OCI-LY7 (cell line): ENCODE results near the gene PRR35. TPM values are rescaled to one million over a fixed set of nuclear protein-coding genes. Genes with fewer than 3 reads are reported as not detected.

Experiments
- BruUV-seq: library from RNA; stranded (reverse); fragments of 400-500 nt; replicated peaks from 2 replicates; lab custom pipeline; 2021; lab: Mats Ljungman, UMichigan
- CTCF ChIA-PET: fragments of 300-600 bp; sonication (Branson Sonifier 250); formaldehyde crosslinking; loops from one replicate; lab custom pipeline; 2022; ENCODE audit warnings: antibody characterized with exemption; ENCODE audit not compliant: unreplicated experiment; lab: Charles Lee
- POLR2A ChIA-PET: fragments of 300-600 bp; sonication (Branson Sonifier 250); formaldehyde crosslinking; loops from one replicate; lab custom pipeline; 2022; ENCODE audit warnings: antibody characterized with exemption; lab: Charles Lee
- DNase-seq: peaks from one replicate; pipeline ENCODE4 v3.0.0-alpha.2; 2015; ENCODE audit warnings: low spot score
- H2AFZ ChIP-seq: fragments of 200-600 bp; sonication (generic), shearing (Covaris generic); 2 replicates; pipeline ENCODE4 v1.6.1; 2014; ENCODE audit warnings: mild to moderate bottlenecking, antibody characterized with exemption, low read length, moderate library complexity
- H3K27ac ChIP-seq: fragments of 200-600 bp; sonication (generic); 2 replicates; pipeline ENCODE4 v1.5.1; 2014; ENCODE audit warnings: mixed run types, low read depth, mild to moderate bottlenecking, moderate library complexity, low read length, inconsistent platforms; ENCODE audit not compliant: poor library complexity, severe bottlenecking
- H3K36me3 ChIP-seq: fragments of 200-600 bp; sonication (generic); 2 replicates; pipeline ENCODE4 v1.6.1; 2014; ENCODE audit warnings: mild to moderate bottlenecking, antibody characterized with exemption, low read length, moderate library complexity, mixed read lengths; ENCODE audit not compliant: insufficient read depth
- H3K4me1 ChIP-seq: fragments of 200-600 bp; sonication (generic); 2 replicates; pipeline ENCODE4 v1.5.1; 2014; ENCODE audit warnings: mild to moderate bottlenecking, low read length; ENCODE audit not compliant: insufficient read depth, poor library complexity, severe bottlenecking
- H3K4me2 ChIP-seq: fragments of 200-600 bp; sonication (generic); 2 replicates; pipeline ENCODE4 v1.6.1; 2014; ENCODE audit warnings: mild to moderate bottlenecking, low read length
- H3K4me3 ChIP-seq: fragments of 200-600 bp; sonication (generic); 2 replicates; pipeline ENCODE4 v1.5.1; 2014; ENCODE audit warnings: mild to moderate bottlenecking, low read depth, low read length; ENCODE audit not compliant: poor library complexity, severe bottlenecking
- H3K79me2 ChIP-seq: fragments of 200-600 bp; sonication (generic); 2 replicates; pipeline ENCODE4 v1.6.1; 2016; ENCODE audit warnings: low read depth, mild to moderate bottlenecking, low read length, moderate library complexity, mixed read lengths; ENCODE audit not compliant: insufficient read depth
- H3K9me2 ChIP-seq: fragments of 200-600 bp; sonication (generic); 2 replicates; pipeline ENCODE4 v1.6.1; 2016; ENCODE audit warnings: mild to moderate bottlenecking, low read length, mixed read lengths; ENCODE audit not compliant: insufficient read depth
- H3K9me3 ChIP-seq: fragments of 200-600 bp; sonication (generic); 2 replicates; pipeline ENCODE4 v1.6.1; 2014; ENCODE audit warnings: mild to moderate bottlenecking, mixed run types, low read length, mixed read lengths
- H4K20me1 ChIP-seq: fragments of 200-600 bp; sonication (generic); 2 replicates; pipeline ENCODE4 v1.6.1; 2014; ENCODE audit warnings: mild to moderate bottlenecking, antibody characterized with exemption, low read length, moderate library complexity, mixed read lengths; ENCODE audit not compliant: insufficient read depth
- CTCF ChIP-seq: fragments of 200-600 bp; sonication (generic); conservative IDR thresholded peaks from 2 replicates; pipeline ENCODE4 v1.5.1; 2014; ENCODE audit warnings: mild to moderate bottlenecking, antibody characterized with exemption, low read length, moderate library complexity, mixed read lengths
- EZH2phosphoT487 ChIP-seq: fragments of 200-600 bp; sonication (generic); IDR thresholded peaks from 2 replicates; pipeline ENCODE4 v1.6.1; 2018; ENCODE audit warnings: low read depth, borderline replicate concordance, mild to moderate bottlenecking, mixed run types, antibody characterized with exemption, low read length, moderate library complexity, mixed read lengths
- intact Hi-C: fragments of 100-400 bp; cut with micrococcal nuclease; formaldehyde crosslinking; loops from one replicate; pipeline ENCODE4 v1.10.0; 2022; ENCODE audit not compliant: unreplicated experiment
- total RNA-seq, 2 experiments: library from RNA; depleted of rRNA in 1 of 2; stranded (reverse); fragments of >200 nt in 1 of 2; shearing (Covaris generic) in 1 of 2; gene quantifications; 2 replicates each; pipeline ENCODE4 v1.2.3, GENCODE V29; 2014 to 2022

PRR35 gene
- total RNA-seq, 2 experiments from 2014 or later, result not detected

GRCh38 chr16:585351-585750 lies 25.2 kb downstream of the PRR35 start:
- Histone ChIP-seq H3K4me1 (peaks cover 7% of the 10 kb centered on the region), H3K4me3 (no peak overlapping the region), H3K9me2 (no peaks in the 10 kb centered on the region), H4K20me1 (no peaks in the 10 kb centered on the region), H3K9me3 (no peaks in the 10 kb centered on the region), H3K79me2 (peaks cover 13% of the 10 kb centered on the region; the same call in 1 of the 2 replicates), H3K36me3 (peaks cover 4% of the 10 kb centered on the region; the same call in 1 of the 2 replicates), H3K27ac (no peak overlapping the region), H2AFZ (no peak overlapping the region), H3K4me2 (no peak overlapping the region)
- TF ChIP-seq EZH2phosphoT487 (no peak), CTCF (no peak)
- CTCF ChIA-PET, result no interaction called here
- POLR2A ChIA-PET, result no interaction called here
- intact Hi-C loops, result no loop called here
- no TSS peak for BruUV-seq
- peak; percentile 45 for DNase-seq

GRCh38 chr16:586047-586644 lies 26.0 kb downstream of the PRR35 start:
- Histone ChIP-seq H3K27ac (no peak overlapping the region), H2AFZ (no peak overlapping the region), H3K9me2 (no peaks in the 10 kb centered on the region), H3K4me2 (no peak overlapping the region), H3K79me2 (peaks cover 20% of the 10 kb centered on the region; the same call in 1 of the 2 replicates), H3K4me1 (peaks cover 12% of the 10 kb centered on the region), H3K4me3 (no peak overlapping the region), H4K20me1 (no peaks in the 10 kb centered on the region), H3K9me3 (no peaks in the 10 kb centered on the region), H3K36me3 (peaks cover 4% of the 10 kb centered on the region; the same call in 1 of the 2 replicates)
- TSS peak; percentile 42 for BruUV-seq
- CTCF ChIA-PET, result no interaction called here
- TF ChIP-seq EZH2phosphoT487, result no peak
- no peak for TF ChIP-seq CTCF
- intact Hi-C loops, result no loop called here
- DNase-seq, result no peak
- POLR2A ChIA-PET, result no interaction called here
